Measurements from ENCODE around the gene PLET1.

DNA sequence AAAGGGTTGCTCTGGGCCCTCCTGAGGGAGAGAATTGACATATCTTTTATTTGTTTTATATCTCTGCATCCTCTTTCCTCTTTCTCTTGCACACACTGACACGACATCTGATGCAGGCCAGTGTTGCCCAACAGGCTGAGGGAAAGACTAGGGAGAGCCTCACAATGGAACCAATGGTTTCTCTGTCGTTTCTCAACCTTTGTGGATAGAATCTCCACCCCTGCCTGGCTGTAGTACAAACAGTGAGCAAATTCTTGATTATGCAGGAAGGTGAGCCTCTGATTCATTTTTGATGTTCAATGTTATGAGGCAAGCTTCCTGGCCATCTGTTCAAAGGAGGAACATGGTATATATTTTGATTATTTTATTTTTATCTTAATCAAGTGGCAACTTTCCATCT, 49.8 kb upstream of the PLET1 start:
- TF ChIP-seq POLR2A (IDR thresholded peaks at IDR 0.05; ENCODE audit: low read length) (no peak), GATA1 (IDR thresholded peaks at IDR 0.05; ENCODE audit: low read depth, low read length) (no peak)
